HG03442 (cell line): ENCODE data around the gene RCOR3.
"Not testable (repeated sequence)": the region's sequence is repeated elsewhere in the genome, so short reads cannot be mapped to it uniquely, and the experiment has no call there.

Source experiments
- ATAC-seq: cut with Tn5 transposase; IDR thresholded peaks from one replicate; pipeline ENCODE4 v1.9.1; 2021; ENCODE audit warnings: mild to moderate bottlenecking, moderate library complexity; ENCODE audit not compliant: unreplicated experiment

The RCOR3 gene

GRCh38 chr1:211258756-211259637, at the start of gene RCOR3:
Gene RCOR3 (plus strand): TSS chr1:211259366. CDS start chr1:211259561, 195 bp downstream.
- ATAC-seq: peak; percentile 63

GRCh38 chr1:211210052-211210451, 49.1 kb upstream of the RCOR3 start:
- no peak for ATAC-seq

- ATAC-seq: no peak
These were observed 48.2 kb upstream of the RCOR3 start for GRCh38 chr1:211210965-211211364.

GRCh38 chr1:211213702-211214101, 45.5 kb upstream of the RCOR3 start:
- ATAC-seq: no peak

GRCh38 chr1:211215577-211215976, 43.6 kb upstream of the RCOR3 start:
- no peak for ATAC-seq

GRCh38 chr1:211217392-211217791, 41.8 kb upstream of the RCOR3 start:
- no peak for ATAC-seq

- ATAC-seq: not testable (repeated sequence)
These were observed 36.5 kb upstream of the RCOR3 start for GRCh38 chr1:211222469-211223234.

GRCh38 chr1:211228573-211229364, 30.4 kb upstream of the RCOR3 start:
- ATAC-seq: not testable (repeated sequence)

GRCh38 chr1:211229365-211229759, 29.8 kb upstream of the RCOR3 start:
- ATAC-seq: no peak

- no peak for ATAC-seq
These were observed 27.3 kb upstream of the RCOR3 start for GRCh38 chr1:211231873-211232272.

GRCh38 chr1:211236633-211237320, 22.4 kb upstream of the RCOR3 start:
- no peak for ATAC-seq

GRCh38 chr1:211237579-211237978, 21.6 kb upstream of the RCOR3 start:
- ATAC-seq: no peak

- ATAC-seq: not testable (repeated sequence)
These were observed 18.6 kb upstream of the RCOR3 start for GRCh38 chr1:211240567-211240966.

- ATAC-seq: no peak
These were observed 18.1 kb upstream of the RCOR3 start for GRCh38 chr1:211241071-211241470.

- not testable (repeated sequence) for ATAC-seq
These were observed 15.5 kb upstream of the RCOR3 start for GRCh38 chr1:211243639-211244038.

- not testable (repeated sequence) for ATAC-seq
These were observed 12.6 kb upstream of the RCOR3 start for GRCh38 chr1:211246583-211246982.

GRCh38 chr1:211247921-211248320, 11.2 kb upstream of the RCOR3 start:
- ATAC-seq: no peak

GRCh38 chr1:211249611-211250010, 9.6 kb upstream of the RCOR3 start:
- ATAC-seq: not testable (repeated sequence)

GRCh38 chr1:211257826-211258225, 1.3 kb upstream of the RCOR3 start:
- ATAC-seq: no peak

GRCh38 chr1:211258310-211258755, 833 bp upstream of the RCOR3 start:
- ATAC-seq: peak; percentile 34
